Caco-2 (cell line): ENCODE results near the gene TFF3. TPM values are rescaled to one million over a fixed set of nuclear protein-coding genes. Genes with fewer than 3 reads are reported as not detected.

Experiments
- BruUV-seq: library from RNA; stranded (reverse); fragments of 400-500 nt; replicated peaks from 2 replicates; lab custom pipeline; 2021; lab: Mats Ljungman, UMichigan
- CTCF ChIA-PET: fragments of 300-600 bp; sonication (Branson Sonifier 250); formaldehyde crosslinking; loops from one replicate; lab custom pipeline; 2022; ENCODE audit warnings: antibody characterized with exemption; lab: Charles Lee
- POLR2A ChIA-PET: fragments of 300-600 bp; sonication (Branson Sonifier 250); formaldehyde crosslinking; loops from one replicate; lab custom pipeline; 2022; ENCODE audit warnings: antibody characterized with exemption; lab: Charles Lee
- DNase-seq, 2 experiments: peaks; one replicate each; pipeline versions ENCODE4 v3.0.0 to v3.0.0-alpha.2; 2020 to 2022
- H3K27me3 ChIP-seq: replicated peaks from 2 replicates; pipeline ENCODE4 v1.6.0; 2011; ENCODE audit warnings: low read length; ENCODE audit not compliant: control insufficient read depth, insufficient read depth
- H3K36me3 ChIP-seq: 2 replicates; pipeline ENCODE4 v1.5.1; 2011; ENCODE audit warnings: low read length; ENCODE audit not compliant: control insufficient read depth, insufficient read depth
- H3K4me1 ChIP-seq: fragments of 250-450 bp; sonication (Bioruptor Pico); 2 replicates; pipeline ENCODE4 v1.5.1; 2020; ENCODE audit warnings: mild to moderate bottlenecking
- H3K4me3 ChIP-seq: 2 replicates; pipeline ENCODE4 v1.5.1; 2011; ENCODE audit warnings: low read depth, mild to moderate bottlenecking, control low read depth, low read length
- H3K9me3 ChIP-seq: fragments of 250-450 bp; sonication (Bioruptor Pico); 2 replicates; pipeline ENCODE4 v1.5.1; 2020; ENCODE audit warnings: mild to moderate bottlenecking, moderate library complexity
- H3K27ac Mint-ChIP-seq: one replicate; pipeline ENCODE4 v1.8.0; 2022; ENCODE audit warnings: mixed read lengths; ENCODE audit not compliant: unreplicated experiment
- H3K27me3 Mint-ChIP-seq: one replicate; pipeline ENCODE4 v1.8.0; 2022; ENCODE audit warnings: mixed read lengths; ENCODE audit not compliant: insufficient read depth, unreplicated experiment
- H3K36me3 Mint-ChIP-seq: one replicate; pipeline ENCODE4 v1.8.0; 2022; ENCODE audit warnings: mild to moderate bottlenecking, mixed read lengths; ENCODE audit not compliant: insufficient read depth, unreplicated experiment
- H3K4me1 Mint-ChIP-seq: one replicate; pipeline ENCODE4 v1.8.0; 2022; ENCODE audit warnings: low read depth, mixed read lengths; ENCODE audit not compliant: unreplicated experiment
- H3K4me3 Mint-ChIP-seq: one replicate; pipeline ENCODE4 v1.8.0; 2022; ENCODE audit warnings: mild to moderate bottlenecking, moderate library complexity, mixed read lengths; ENCODE audit not compliant: unreplicated experiment
- H3K9me3 Mint-ChIP-seq: one replicate; pipeline ENCODE4 v1.8.0; 2022; ENCODE audit warnings: mixed read lengths; ENCODE audit not compliant: unreplicated experiment
- CTCF ChIP-seq, 2 experiments: fragments of 200-600 bp in 1 of 2; IDR thresholded peaks; 1 replicate in 1 of 2; 2 replicates in 1 of 2; pipeline versions ENCODE4 v1.5.1 to v1.8.0; 2011 to 2022; ENCODE audit warnings: antibody characterized with exemption in 1 of 2, control low read depth in 1 of 2, inconsistent platforms in 1 of 2, low read depth in 1 of 2, low read length in 1 of 2, mild to moderate bottlenecking in 1 of 2, moderate library complexity in 1 of 2; ENCODE audit not compliant: insufficient read depth in 1 of 2, severe bottlenecking in 1 of 2, unreplicated experiment in 1 of 2
- intact Hi-C: fragments of 100-400 bp; cut with micrococcal nuclease; formaldehyde crosslinking; loops from one replicate; pipeline ENCODE4 v1.10.0; 2022; ENCODE audit not compliant: unreplicated experiment
- total RNA-seq: library from RNA; stranded (reverse); gene quantifications from 2 replicates; pipeline ENCODE4 v1.2.3, GENCODE V29; 2022

Gene TFF3
- total RNA-seq, 1 experiment from 2014 or later: 65.8 TPM

DNA sequence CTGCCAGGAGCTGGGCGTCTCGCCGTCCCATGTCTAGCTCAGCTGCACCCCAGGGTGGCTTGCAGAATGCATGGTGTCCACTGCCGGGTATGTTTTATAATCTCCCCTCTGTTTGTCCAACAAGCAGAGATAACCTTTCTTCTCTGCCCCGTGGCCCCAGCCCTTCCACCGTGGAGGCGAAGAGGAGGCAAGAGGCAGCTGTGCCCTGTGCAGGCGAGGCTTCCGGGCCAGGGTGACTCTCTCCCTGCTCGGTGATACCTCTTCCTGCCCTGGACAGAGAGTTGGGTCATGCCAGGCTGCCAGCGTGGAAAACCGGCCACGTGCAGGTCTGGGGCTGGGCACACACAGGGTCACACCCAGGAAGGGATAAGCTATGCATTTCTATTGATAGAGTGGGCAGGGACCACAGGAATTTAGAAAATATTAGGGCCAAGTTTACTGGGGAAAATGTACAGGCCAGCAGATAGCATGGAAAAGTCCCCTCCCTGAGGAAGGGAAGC is 35.8 kb upstream of the TFF3 start, which contains the start of gene TFF2:
Gene TFF2 (minus strand): TSS at position 68 of the 500 bp plus-strand sequence. CDS start 37 bp downstream, at position 31.
- ChIA-PET POLR2A (no interaction called here), CTCF (no interaction called here)
- H3K4me3 ChIP-seq: no peak within 1 kb of the TSS; the same call in 1 of the 2 replicates
- H3K9me3 ChIP-seq: no peaks in the 10 kb centered on the region
- H3K36me3 ChIP-seq: no peaks in the 10 kb centered on the region; the same call in 1 of the 2 replicates
- Mint-ChIP-seq H3K36me3 (no peaks in the 10 kb centered on the region), H3K27me3 (no peaks in the 10 kb centered on the region), H3K4me3 (peak within 1 kb of the TSS; percentile 28), H3K4me1 (peaks cover 11% of the 10 kb centered on the region), H3K9me3 (peaks cover 11% of the 10 kb centered on the region), H3K27ac (peak within 1 kb of the TSS; percentile 34)
- peaks cover 12% of the 10 kb centered on the region for H3K4me1 ChIP-seq
- no peaks in the 10 kb centered on the region for H3K27me3 ChIP-seq
- intact Hi-C loops: no loop called here
- no TSS peak for BruUV-seq
- peak; percentile 37 to 63 for DNase-seq
- TF ChIP-seq CTCF (IDR thresholded peaks at IDR 0.05; ENCODE audit: insufficient read depth in 1 of 2, low read depth in 1 of 2, low read length in 1 of 2, severe bottlenecking in 1 of 2, unreplicated experiment in 1 of 2): no peak

DNA sequence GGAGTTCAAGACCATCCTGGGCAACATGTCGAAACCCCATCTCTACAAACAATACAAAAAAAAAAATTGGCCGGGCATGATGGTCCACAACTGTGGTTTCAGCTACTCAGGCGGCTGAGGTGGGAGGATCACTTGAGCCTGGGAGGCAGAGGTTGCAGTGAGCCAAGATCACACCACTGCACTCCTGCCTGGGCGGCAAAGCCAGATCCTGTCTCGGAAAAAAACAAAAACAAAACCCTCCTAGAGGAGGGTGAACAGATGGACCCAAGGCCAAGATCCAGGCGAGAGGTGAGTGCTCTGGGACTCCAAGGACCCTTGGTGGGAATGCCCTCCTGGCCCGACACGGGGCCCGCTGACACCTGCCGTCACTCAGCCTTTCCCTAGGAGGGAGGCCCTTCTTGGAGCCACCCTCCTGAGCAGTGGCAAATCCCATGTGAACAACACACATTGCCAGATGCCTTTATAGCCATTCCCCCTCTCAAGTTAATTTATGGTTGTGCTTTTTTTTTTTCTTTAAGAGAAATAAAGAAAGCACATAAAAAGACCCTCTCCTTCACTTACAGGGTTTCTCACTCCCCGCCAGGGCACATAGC is 35.2 kb upstream of the TFF3 start:
- intact Hi-C loops: no loop called here
- ChIA-PET POLR2A (no interaction called here), CTCF (no interaction called here)
- Histone ChIP-seq H3K27me3 (no peaks in the 10 kb centered on the region), H3K36me3 (no peaks in the 10 kb centered on the region; the same call in 1 of the 2 replicates), H3K9me3 (no peaks in the 10 kb centered on the region), H3K4me3 (no peak overlapping the region), H3K4me1 (peaks cover 12% of the 10 kb centered on the region)
- H3K27ac Mint-ChIP-seq: peak overlapping the region; percentile 34
- no TSS peak for BruUV-seq
- no peaks in the 10 kb centered on the region for H3K27me3 Mint-ChIP-seq
- DNase-seq: no peak
- peak overlapping the region; percentile 28 for H3K4me3 Mint-ChIP-seq
- no peaks in the 10 kb centered on the region for H3K36me3 Mint-ChIP-seq
- peaks cover 11% of the 10 kb centered on the region for H3K4me1 Mint-ChIP-seq
- TF ChIP-seq CTCF (IDR thresholded peaks at IDR 0.05; ENCODE audit: insufficient read depth in 1 of 2, low read depth in 1 of 2, low read length in 1 of 2, severe bottlenecking in 1 of 2, unreplicated experiment in 1 of 2): no peak
- peaks cover 11% of the 10 kb centered on the region for H3K9me3 Mint-ChIP-seq

GRCh38 chr21:42349420-42350317 is 34.5 kb upstream of the TFF3 start:
- Histone ChIP-seq H3K36me3 (no peaks in the 10 kb centered on the region; the same call in 1 of the 2 replicates), H3K4me1 (peaks cover 12% of the 10 kb centered on the region), H3K4me3 (no peak overlapping the region), H3K27me3 (no peaks in the 10 kb centered on the region), H3K9me3 (no peaks in the 10 kb centered on the region)
- H3K4me3 Mint-ChIP-seq: no peak overlapping the region
- peaks cover 11% of the 10 kb centered on the region for H3K9me3 Mint-ChIP-seq
- POLR2A ChIA-PET: no interaction called here
- no peak overlapping the region for H3K27ac Mint-ChIP-seq
- no peaks in the 10 kb centered on the region for H3K36me3 Mint-ChIP-seq
- CTCF ChIA-PET: no interaction called here
- H3K4me1 Mint-ChIP-seq: peaks cover 11% of the 10 kb centered on the region
- no peak for TF ChIP-seq CTCF (IDR thresholded peaks at IDR 0.05; ENCODE audit: insufficient read depth in 1 of 2, low read depth in 1 of 2, low read length in 1 of 2, severe bottlenecking in 1 of 2, unreplicated experiment in 1 of 2)
- BruUV-seq: no TSS peak
- no peaks in the 10 kb centered on the region for H3K27me3 Mint-ChIP-seq
- intact Hi-C loops: no loop called here
- no peak for DNase-seq
